VCaP (cell line): ENCODE measurements around the gene CARM1.
A peak's percentile ranks its signal among the peaks of the same experiment; 100 is the strongest.
"Not testable (repeated sequence)": the region's sequence is repeated elsewhere in the genome, so short reads cannot be mapped to it uniquely, and the experiment has no call there.

Experiments used
- H3K27ac ChIP-seq: fragments of 450-650 bp; 2 replicates; pipeline ENCODE4 v1.5.1; 2017
- TF ChIP-seq, protein P1 (sequence below): fragments of 450-650 bp; conservative IDR thresholded peaks from 2 replicates; pipeline ENCODE4 v1.5.1; 2017; ENCODE audit warnings: mild to moderate bottlenecking, moderate library complexity

CARM1 gene

DNA sequence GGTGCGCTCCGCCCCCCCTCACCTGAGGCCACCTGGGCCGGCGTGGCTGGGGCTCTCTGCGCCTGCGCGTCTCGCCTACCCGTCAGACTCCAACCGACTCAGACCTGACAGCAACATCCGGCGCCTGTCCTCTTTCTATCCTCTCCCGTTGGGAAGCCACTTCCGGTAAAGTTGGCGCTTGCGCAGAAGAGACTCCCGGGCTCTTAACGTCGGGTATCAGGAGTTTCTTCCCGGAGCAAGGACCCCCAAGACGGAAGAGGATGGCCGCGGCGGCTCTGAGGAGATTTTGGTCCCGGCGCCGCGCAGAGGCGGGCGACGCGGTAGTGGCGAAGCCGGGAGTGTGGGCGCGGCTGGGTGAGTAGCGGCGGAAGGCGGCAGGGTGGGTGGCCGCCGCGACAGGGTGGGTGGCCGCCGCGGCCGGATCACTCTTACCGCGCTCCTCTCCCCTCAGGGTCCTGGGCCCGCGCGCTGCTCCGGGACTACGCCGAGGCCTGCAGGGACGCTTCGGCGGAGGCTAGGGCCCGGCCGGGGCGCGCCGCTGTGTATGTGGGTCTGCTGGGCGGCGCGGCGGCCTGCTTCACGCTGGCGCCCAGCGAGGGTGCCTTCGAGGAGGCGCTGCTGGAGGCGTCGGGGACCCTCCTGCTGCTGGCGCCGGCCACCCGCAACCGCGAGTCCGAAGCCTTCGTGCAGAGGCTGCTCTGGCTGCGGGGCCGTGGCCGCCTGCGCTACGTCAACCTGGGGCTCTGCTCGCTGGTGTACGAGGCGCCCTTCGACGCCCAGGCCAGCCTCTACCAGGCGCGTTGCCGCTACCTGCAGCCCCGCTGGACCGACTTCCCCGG lies 57.4 kb downstream of the CARM1 start, which contains the start of the genes TIMM29 and YIPF2:
TSS of gene TIMM29 (plus strand) at position 249 of the 839 bp plus-strand sequence. CDS start at position 261, 12 bp downstream.
TSS of gene YIPF2 (minus strand) at position 77 of the 839 bp plus-strand sequence. CDS start 229 bp downstream, outside the sequence.
- TF ChIP-seq, protein P1, sequence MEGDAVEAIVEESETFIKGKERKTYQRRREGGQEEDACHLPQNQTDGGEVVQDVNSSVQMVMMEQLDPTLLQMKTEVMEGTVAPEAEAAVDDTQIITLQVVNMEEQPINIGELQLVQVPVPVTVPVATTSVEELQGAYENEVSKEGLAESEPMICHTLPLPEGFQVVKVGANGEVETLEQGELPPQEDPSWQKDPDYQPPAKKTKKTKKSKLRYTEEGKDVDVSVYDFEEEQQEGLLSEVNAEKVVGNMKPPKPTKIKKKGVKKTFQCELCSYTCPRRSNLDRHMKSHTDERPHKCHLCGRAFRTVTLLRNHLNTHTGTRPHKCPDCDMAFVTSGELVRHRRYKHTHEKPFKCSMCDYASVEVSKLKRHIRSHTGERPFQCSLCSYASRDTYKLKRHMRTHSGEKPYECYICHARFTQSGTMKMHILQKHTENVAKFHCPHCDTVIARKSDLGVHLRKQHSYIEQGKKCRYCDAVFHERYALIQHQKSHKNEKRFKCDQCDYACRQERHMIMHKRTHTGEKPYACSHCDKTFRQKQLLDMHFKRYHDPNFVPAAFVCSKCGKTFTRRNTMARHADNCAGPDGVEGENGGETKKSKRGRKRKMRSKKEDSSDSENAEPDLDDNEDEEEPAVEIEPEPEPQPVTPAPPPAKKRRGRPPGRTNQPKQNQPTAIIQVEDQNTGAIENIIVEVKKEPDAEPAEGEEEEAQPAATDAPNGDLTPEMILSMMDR: no peak
- peak within 1 kb of the TSS; percentile 77 for H3K27ac ChIP-seq

GRCh38 chr19:10929402-10929794 lies 58.0 kb downstream of the CARM1 start:
- TF ChIP-seq, protein P1: no peak
- peak overlapping the region; percentile 77 for H3K27ac ChIP-seq

DNA sequence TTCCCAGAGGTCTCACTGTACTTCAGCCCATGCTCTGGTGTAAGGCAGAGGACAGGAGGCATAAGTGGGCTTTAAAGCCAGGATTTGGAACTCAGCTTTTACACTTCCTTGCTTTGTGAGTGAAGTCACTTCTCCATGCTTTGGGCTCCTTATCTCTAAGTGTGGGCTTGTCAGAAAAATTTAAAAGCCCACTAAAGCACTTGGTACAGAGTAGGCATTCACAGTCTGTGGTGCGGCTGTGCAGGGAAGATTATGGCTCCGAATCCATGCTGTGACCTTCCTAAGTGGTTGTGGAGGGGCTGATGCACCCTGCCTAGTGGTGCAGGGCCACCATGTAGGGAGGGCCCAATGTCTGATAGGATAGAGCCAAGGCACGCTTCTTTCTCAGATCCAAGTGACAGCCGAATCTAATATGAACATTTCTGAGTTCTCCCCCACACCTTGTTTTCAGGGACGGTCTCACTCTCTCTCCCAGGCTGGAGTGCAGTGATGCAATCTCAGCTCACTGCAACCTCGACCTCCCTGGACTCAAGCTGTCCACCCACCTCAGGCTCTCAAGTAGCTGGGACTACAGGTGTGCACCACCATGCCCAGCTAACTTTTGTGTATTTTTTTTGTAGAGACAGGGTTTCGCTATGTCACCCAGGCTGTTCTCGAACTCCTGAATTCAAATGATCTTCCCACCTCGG lies 64.2 kb downstream of the CARM1 start:
- H3K27ac ChIP-seq: no peak overlapping the region

GRCh38 chr19:10936661-10937084 lies 65.3 kb downstream of the CARM1 start:
- peak overlapping the region; percentile 97 for H3K27ac ChIP-seq
- TF ChIP-seq, protein P1: peak; percentile 75

More for the DNA sequence above, 64.2 kb downstream of the CARM1 start:
- TF ChIP-seq, protein P1: no peak

GRCh38 chr19:10941649-10942048 lies 70.3 kb downstream of the CARM1 start:
- peak overlapping the region; percentile 97; the same call in 1 of the 2 replicates for H3K27ac ChIP-seq

DNA sequence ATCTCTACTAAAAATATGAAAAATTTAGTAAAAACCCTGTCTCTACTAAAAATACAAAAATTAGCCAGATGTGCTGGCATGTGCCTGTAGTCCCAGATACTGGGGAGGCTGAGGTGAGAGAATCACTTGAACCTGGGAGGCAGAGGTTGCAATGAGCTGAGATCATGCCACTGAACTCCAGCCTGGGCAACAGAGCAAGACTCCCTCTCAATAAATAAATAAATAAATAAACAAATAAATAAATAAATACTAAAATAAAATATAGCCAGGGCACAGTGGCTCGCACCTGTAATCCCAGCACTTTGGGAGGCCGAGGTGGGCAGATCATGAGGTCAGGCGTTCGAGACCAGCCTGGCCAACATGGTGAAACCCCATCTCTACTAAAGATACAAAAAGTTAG lies 72.1 kb downstream of the CARM1 start:
- not testable (repeated sequence) for H3K27ac ChIP-seq

DNA sequence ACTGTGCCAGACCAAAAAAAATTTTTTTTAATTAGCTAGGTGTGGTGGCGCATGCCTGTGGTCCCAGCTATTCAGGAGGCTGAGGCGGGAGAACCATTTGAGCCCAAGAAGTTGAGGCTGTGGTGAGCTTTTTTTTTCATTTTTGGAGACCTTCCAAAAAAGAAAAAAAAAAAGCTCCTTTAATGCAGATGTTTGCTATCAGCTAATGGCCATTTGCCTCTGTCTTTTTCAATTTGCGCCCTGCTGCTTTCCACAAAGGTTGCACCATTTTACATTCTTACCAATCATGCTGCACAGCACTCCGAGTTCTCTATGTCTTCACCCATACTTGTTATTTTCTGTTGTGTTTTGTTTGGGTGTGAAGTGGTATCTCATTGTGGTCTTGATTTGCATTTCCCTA lies 73.9 kb downstream of the CARM1 start:
- TF ChIP-seq, protein P1: no peak
- no peak overlapping the region for H3K27ac ChIP-seq

DNA sequence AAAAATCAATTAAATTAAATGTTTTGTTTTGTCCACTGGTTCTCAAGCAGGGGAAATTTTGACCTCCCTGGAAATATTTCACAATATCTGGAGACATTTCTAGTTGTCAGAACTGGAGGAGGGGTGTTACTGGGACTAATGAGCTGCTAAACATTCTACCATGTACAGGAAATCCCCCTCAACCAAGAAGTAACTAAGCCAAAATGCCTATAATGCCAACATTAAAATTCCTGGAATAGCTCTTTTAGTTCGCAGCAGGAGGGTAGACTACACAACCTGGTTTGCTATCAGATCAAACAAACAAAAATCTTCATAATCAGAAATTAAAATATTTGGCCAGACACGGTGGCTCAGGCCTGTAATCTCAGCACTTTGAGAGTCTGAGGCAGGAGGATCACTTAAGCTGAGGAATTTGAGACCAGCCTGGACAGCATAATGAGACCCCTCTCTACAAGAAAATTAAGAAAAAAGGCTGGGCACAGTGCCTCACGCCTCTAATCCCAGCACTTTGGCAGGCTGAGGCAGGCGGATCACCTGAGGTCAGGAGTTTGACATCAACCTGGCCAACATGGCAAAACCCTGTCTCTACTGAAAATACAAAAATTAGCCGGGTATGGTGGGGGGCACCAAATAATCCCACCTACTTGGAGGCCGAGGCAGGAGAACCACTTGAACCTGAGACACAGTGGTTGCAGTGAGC lies 75.8 kb downstream of the CARM1 start:
- H3K27ac ChIP-seq: no peak overlapping the region
- TF ChIP-seq, protein P1: no peak
